ENCODE results near the gene POU3F1. TPM values are rescaled to one million over a fixed set of nuclear protein-coding genes. Genes with fewer than 3 reads are reported as not detected.

Gene POU3F1
- total RNA-seq (2022) (not detected in 2 replicates), Bru-seq, nascent RNA (not detected), BruChase-seq, experiment 1, labeled RNA remaining after a 2-hour chase (percentile 5 among the genes with signal in this experiment), BruChase-seq, experiment 2, labeled RNA remaining after a 6-hour chase (not detected)
- long read RNA-seq, result 0 reads

DNA sequence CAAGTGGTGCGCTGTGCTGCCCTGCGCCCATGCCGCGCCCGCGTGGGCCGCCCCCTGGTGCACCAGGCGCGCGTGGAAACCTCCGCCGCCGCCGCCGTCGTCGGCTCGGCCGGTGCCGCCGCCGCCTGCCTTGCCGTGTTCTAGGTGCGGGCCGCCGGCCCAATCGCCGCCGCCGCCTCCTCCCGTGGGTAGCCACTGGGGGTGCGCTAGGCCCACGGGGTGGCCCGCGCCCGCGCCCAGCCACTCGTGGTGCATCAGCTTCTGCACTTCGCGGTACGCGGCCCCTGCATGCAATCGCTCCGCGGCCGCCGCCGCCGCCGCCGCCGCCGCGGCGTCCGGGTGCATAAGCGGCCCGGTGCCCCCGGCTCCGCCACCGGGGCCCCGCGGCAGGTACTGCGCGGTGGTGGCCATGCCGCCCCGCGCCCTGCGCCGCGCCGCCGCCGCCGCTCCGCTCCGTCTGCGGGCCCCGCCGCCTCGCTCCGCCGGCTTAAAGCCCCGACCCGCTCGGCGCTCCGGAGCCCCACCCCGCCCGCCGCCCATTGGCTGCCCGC is at the start of gene POU3F1:
POU3F1 (minus strand) TSS at position 461 of the 551 bp plus-strand sequence; CDS start at position 411, 50 bp downstream.
- TF ChIP-seq, protein P1, sequence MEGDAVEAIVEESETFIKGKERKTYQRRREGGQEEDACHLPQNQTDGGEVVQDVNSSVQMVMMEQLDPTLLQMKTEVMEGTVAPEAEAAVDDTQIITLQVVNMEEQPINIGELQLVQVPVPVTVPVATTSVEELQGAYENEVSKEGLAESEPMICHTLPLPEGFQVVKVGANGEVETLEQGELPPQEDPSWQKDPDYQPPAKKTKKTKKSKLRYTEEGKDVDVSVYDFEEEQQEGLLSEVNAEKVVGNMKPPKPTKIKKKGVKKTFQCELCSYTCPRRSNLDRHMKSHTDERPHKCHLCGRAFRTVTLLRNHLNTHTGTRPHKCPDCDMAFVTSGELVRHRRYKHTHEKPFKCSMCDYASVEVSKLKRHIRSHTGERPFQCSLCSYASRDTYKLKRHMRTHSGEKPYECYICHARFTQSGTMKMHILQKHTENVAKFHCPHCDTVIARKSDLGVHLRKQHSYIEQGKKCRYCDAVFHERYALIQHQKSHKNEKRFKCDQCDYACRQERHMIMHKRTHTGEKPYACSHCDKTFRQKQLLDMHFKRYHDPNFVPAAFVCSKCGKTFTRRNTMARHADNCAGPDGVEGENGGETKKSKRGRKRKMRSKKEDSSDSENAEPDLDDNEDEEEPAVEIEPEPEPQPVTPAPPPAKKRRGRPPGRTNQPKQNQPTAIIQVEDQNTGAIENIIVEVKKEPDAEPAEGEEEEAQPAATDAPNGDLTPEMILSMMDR (IDR thresholded peaks at IDR 0.05; ENCODE audit: insufficient read depth in 1 of 2, low read depth in 1 of 2, low read length in 1 of 2, severe bottlenecking in 1 of 2, unreplicated experiment in 1 of 2), result no peak
- peaks cover 13% of the 10 kb centered on the region for H3K27me3 Mint-ChIP-seq (ENCODE audit: insufficient read depth, unreplicated experiment)
- no peak within 1 kb of the TSS for H3K27ac Mint-ChIP-seq (ENCODE audit: unreplicated experiment)
- peak within 1 kb of the TSS; percentile 69 for H3K4me3 Mint-ChIP-seq (ENCODE audit: unreplicated experiment)
- H3K36me3 Mint-ChIP-seq (ENCODE audit: insufficient read depth, unreplicated experiment), result no peaks in the 10 kb centered on the region
- no peaks in the 10 kb centered on the region for H3K4me1 Mint-ChIP-seq (ENCODE audit: low read depth, unreplicated experiment)
- ChIA-PET CTCF (interaction anchor here (0.6 to 1.3 kb wide), 3 partner anchors 25 to 531 kb away, joined by 3 read pairs; no protein-coding TSS in a partner anchor), POLR2A (interaction anchor here (1.0 kb wide), 1 partner anchor 34 kb away, joined by 6 read pairs; the partner anchor contains the start of gene UTP11)
- H3K27me3 ChIP-seq (replicated peaks; ENCODE audit: control insufficient read depth, insufficient read depth, low read length), result no peaks in the 10 kb centered on the region
- no peaks in the 10 kb centered on the region for H3K9me3 Mint-ChIP-seq (ENCODE audit: unreplicated experiment)
- H3K9me3 ChIP-seq, result no peaks in the 10 kb centered on the region
- no peaks in the 10 kb centered on the region for H3K4me1 ChIP-seq
- peak within 1 kb of the TSS; percentile 44 for H3K4me3 ChIP-seq (ENCODE audit: low read depth, low read length)
- intact Hi-C loops (cut with micrococcal nuclease; ENCODE audit: unreplicated experiment), result no loop called here
- DNase-seq, result peak in 1 of 2 experiments; percentile 74
- no peaks in the 10 kb centered on the region for H3K36me3 ChIP-seq (ENCODE audit: control insufficient read depth, insufficient read depth, low read length)
- BruUV-seq (replicated peaks), result no TSS peak

DNA sequence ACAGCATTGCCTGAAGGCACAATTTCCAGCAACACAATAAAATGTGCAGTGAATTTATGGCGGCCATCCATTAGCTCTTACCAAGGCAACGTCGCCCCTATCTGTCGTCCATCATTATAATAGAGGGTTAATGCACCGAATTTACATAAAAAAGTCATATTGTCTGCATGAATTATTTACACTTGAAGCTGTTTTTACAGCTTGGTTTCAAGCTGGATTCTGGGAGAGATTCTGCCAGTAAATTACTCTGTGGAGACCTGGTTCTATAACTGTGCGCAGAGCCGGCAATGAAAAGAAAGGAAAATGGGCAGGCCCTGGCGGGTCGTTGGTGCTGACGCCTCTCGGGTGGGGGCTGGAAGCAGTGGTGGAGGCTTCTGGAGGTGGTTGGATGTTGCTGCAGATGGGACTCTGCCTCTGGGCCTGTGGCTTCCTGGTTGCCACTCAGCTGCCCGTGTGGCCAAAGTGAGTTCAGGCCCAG is 48.9 kb upstream of the POU3F1 start:
- Histone ChIP-seq H3K36me3 (ENCODE audit: control insufficient read depth, insufficient read depth, low read length) (no peaks in the 10 kb centered on the region), H3K27me3 (replicated peaks; ENCODE audit: control insufficient read depth, insufficient read depth, low read length) (no peaks in the 10 kb centered on the region), H3K4me1 (no peaks in the 10 kb centered on the region), H3K9me3 (no peaks in the 10 kb centered on the region), H3K4me3 (ENCODE audit: low read depth, low read length) (no peak overlapping the region)
- TF ChIP-seq, protein P1 (IDR thresholded peaks at IDR 0.05; ENCODE audit: insufficient read depth in 1 of 2, low read depth in 1 of 2, low read length in 1 of 2, severe bottlenecking in 1 of 2, unreplicated experiment in 1 of 2), result no peak
- Mint-ChIP-seq H3K27me3 (ENCODE audit: insufficient read depth, unreplicated experiment) (peaks cover 10% of the 10 kb centered on the region), H3K4me1 (ENCODE audit: low read depth, unreplicated experiment) (no peaks in the 10 kb centered on the region), H3K27ac (ENCODE audit: unreplicated experiment) (no peak overlapping the region), H3K9me3 (ENCODE audit: unreplicated experiment) (no peaks in the 10 kb centered on the region), H3K36me3 (ENCODE audit: insufficient read depth, unreplicated experiment) (no peaks in the 10 kb centered on the region), H3K4me3 (ENCODE audit: unreplicated experiment) (no peak overlapping the region)
- intact Hi-C loops (cut with micrococcal nuclease; ENCODE audit: unreplicated experiment), result no loop called here
- no peak for DNase-seq
- CTCF ChIA-PET, result no interaction called here
- BruUV-seq (replicated peaks), result no TSS peak
- POLR2A ChIA-PET, result no interaction called here

DNA sequence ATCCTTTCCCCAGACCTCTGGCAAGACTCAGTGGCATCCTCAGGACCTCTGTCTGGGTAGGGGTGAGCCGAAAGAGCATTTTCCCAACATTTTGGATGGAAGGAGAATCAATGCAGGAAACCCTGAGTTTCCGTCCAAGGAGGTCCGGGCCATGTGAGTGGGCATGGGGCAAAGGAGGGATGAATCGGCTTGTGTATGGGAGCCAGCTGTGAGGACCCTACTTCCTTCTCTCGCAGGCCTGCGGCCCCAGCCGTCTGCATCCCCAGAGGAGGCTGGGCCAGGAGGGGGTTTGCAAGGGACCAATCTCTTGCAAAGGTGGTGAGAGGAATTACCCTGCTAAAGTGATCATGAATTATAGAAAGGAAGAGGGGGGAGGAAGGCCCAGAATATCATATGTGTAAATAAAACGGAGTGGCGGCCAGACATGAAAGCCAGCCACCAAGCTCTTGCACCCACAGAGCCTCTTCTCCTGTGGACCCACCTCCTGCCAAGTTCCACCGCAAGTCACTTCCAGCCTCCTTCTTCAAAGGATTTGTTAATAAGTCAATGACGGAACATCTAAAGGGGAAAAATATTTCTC is 48.2 kb upstream of the POU3F1 start:
- H3K27me3 Mint-ChIP-seq (ENCODE audit: insufficient read depth, unreplicated experiment), result peaks cover 15% of the 10 kb centered on the region
- H3K27ac Mint-ChIP-seq (ENCODE audit: unreplicated experiment), result no peak overlapping the region
- no peaks in the 10 kb centered on the region for H3K9me3 ChIP-seq
- intact Hi-C loops (cut with micrococcal nuclease; ENCODE audit: unreplicated experiment), result no loop called here
- ChIA-PET POLR2A (no interaction called here), CTCF (no interaction called here)
- no peaks in the 10 kb centered on the region for H3K9me3 Mint-ChIP-seq (ENCODE audit: unreplicated experiment)
- no peaks in the 10 kb centered on the region; the same call in 1 of the 2 replicates for H3K27me3 ChIP-seq (replicated peaks; ENCODE audit: control insufficient read depth, insufficient read depth, low read length)
- H3K4me1 ChIP-seq, result no peaks in the 10 kb centered on the region
- DNase-seq, result no peak
- no peaks in the 10 kb centered on the region for H3K36me3 Mint-ChIP-seq (ENCODE audit: insufficient read depth, unreplicated experiment)
- no peaks in the 10 kb centered on the region for H3K36me3 ChIP-seq (ENCODE audit: control insufficient read depth, insufficient read depth, low read length)
- no TSS peak for BruUV-seq (replicated peaks)
- H3K4me3 Mint-ChIP-seq (ENCODE audit: unreplicated experiment), result no peak overlapping the region
- no peak overlapping the region for H3K4me3 ChIP-seq (ENCODE audit: low read depth, low read length)
- no peaks in the 10 kb centered on the region for H3K4me1 Mint-ChIP-seq (ENCODE audit: low read depth, unreplicated experiment)
- TF ChIP-seq, protein P1 (IDR thresholded peaks at IDR 0.05; ENCODE audit: insufficient read depth in 1 of 2, low read depth in 1 of 2, low read length in 1 of 2, severe bottlenecking in 1 of 2, unreplicated experiment in 1 of 2), result no peak
